Thyroid gland (tissue), 4 donors: ENCODE measurements around the gene ANKRD28.
"Not testable (repeated sequence)": the region's sequence is repeated elsewhere in the genome, so short reads cannot be mapped to it uniquely, and the experiment has no call there.

ENCODE experiments used
- POLR2A ChIP-seq, 2 donors: fragments of 450-650 bp; IDR thresholded peaks; one replicate each; pipeline ENCODE4 v1.6.1; 2017; ENCODE audit warnings: antibody characterized with exemption in 2 of 2, mild to moderate bottlenecking in 2 of 2, moderate library complexity in 1 of 2
- TF ChIP-seq, protein P1 (sequence below), 6 experiments: fragments of 200-600 bp in 3 of 6; fragments of 450-650 bp in 3 of 6; sonication (generic) in 3 of 6; IDR thresholded peaks; one replicate each; pipeline ENCODE4 v1.5.1; 2016 to 2019; ENCODE audit warnings: antibody characterized with exemption in 6 of 6, mild to moderate bottlenecking in 2 of 6, inconsistent platforms in 1 of 6, moderate library complexity in 1 of 6

DNA sequence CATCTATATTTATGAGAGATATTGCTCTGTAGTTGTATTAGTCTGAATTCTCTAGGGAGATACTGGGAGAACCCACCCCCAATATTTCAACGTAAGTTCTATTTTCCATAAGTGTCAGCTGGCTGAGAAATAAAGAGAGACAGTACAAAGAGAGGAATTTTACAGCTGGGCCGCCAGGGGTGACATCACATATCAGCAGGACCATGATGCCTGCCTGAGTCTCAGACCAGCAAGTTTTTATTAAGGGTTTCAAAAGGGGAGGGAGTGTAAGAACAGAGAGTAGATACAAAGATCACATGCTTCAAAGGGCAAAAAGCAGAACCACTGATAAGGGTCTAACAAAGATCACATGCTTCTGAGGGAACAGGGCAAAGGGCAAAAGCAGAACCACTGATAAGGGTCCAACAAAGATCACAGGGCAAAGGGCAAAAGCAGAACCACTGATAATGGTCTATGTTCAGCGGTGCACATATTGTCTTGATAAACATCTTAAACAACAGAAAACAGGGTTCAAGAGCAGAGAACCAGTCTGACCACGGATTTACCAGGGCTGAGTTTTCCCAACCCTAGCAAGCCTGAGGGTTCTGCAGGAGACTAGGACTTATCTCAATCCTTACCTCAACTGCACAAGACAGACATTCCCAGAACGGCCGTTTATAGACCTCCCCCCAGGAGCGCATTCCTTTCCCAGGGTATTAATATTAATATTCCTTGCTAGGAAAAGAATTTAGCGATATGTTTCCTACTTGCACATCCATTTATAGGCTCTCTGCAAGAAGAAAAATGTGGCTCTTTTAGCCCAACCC, 177.9 kb downstream of the ANKRD28 start:
- TF ChIP-seq, protein P1, sequence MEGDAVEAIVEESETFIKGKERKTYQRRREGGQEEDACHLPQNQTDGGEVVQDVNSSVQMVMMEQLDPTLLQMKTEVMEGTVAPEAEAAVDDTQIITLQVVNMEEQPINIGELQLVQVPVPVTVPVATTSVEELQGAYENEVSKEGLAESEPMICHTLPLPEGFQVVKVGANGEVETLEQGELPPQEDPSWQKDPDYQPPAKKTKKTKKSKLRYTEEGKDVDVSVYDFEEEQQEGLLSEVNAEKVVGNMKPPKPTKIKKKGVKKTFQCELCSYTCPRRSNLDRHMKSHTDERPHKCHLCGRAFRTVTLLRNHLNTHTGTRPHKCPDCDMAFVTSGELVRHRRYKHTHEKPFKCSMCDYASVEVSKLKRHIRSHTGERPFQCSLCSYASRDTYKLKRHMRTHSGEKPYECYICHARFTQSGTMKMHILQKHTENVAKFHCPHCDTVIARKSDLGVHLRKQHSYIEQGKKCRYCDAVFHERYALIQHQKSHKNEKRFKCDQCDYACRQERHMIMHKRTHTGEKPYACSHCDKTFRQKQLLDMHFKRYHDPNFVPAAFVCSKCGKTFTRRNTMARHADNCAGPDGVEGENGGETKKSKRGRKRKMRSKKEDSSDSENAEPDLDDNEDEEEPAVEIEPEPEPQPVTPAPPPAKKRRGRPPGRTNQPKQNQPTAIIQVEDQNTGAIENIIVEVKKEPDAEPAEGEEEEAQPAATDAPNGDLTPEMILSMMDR (IDR thresholded peaks at IDR 0.05) = not testable (repeated sequence)
- not testable (repeated sequence) for TF ChIP-seq POLR2A (IDR thresholded peaks at IDR 0.05)
